GM18867 (cell line): ENCODE measurements around the gene COL6A1.
"Not testable (repeated sequence)": the region's sequence is repeated elsewhere in the genome, so short reads cannot be mapped to it uniquely, and the experiment has no call there.

Experiments used
- ATAC-seq: cut with Tn5 transposase; IDR thresholded peaks from one replicate; pipeline ENCODE4 v1.9.1; 2021; ENCODE audit warnings: mild to moderate bottlenecking, moderate library complexity; ENCODE audit not compliant: unreplicated experiment

COL6A1 gene

DNA sequence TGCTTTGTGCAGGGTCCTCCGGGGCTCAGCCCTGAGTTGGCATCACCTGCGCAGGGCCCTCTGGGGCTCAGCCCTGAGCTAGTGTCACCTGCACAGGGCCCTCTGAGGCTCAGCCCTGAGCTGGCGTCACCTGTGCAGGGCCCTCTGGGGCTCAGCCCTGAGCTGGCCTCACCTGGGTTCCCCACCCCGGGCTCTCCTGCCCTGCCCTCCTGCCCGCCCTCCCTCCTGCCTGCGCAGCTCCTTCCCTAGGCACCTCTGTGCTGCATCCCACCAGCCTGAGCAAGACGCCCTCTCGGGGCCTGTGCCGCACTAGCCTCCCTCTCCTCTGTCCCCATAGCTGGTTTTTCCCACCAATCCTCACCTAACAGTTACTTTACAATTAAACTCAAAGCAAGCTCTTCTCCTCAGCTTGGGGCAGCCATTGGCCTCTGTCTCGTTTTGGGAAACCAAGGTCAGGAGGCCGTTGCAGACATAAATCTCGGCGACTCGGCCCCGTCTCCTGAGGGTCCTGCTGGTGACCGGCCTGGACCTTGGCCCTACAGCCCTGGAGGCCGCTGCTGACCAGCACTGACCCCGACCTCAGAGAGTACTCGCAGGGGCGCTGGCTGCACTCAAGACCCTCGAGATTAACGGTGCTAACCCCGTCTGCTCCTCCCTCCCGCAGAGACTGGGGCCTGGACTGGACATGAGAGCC lies 22.7 kb downstream of the COL6A1 start:
- ATAC-seq: no peak

GRCh38 chr21:46005081-46005480 lies 23.5 kb downstream of the COL6A1 start:
- no peak for ATAC-seq

GRCh38 chr21:46005481-46005881 lies 23.9 kb downstream of the COL6A1 start:
- no peak for ATAC-seq

- not testable (repeated sequence) for ATAC-seq
Observed at GRCh38 chr21:46005894-46006546, 24.4 kb downstream of the COL6A1 start.

GRCh38 chr21:46006547-46007491 lies 25.2 kb downstream of the COL6A1 start:
- no peak for ATAC-seq

DNA sequence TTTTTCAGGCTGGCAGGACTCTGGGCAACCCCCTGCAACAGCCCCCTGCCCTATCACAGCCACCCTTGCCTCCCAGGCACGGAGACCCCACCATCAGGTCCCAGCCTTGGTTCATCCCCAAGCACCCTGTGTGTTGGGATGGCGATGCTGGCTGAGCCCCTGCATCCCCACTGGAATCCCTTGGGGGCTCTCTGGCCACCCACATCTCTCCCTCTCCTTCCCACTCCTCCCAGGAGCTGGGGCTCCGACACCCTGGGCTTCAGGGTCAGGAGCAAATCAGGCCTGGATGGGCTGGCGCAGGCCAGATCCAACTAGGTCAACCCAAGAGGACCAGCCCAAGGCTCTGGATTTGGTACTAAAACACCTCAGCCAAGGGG lies 25.9 kb downstream of the COL6A1 start:
- no peak for ATAC-seq

DNA sequence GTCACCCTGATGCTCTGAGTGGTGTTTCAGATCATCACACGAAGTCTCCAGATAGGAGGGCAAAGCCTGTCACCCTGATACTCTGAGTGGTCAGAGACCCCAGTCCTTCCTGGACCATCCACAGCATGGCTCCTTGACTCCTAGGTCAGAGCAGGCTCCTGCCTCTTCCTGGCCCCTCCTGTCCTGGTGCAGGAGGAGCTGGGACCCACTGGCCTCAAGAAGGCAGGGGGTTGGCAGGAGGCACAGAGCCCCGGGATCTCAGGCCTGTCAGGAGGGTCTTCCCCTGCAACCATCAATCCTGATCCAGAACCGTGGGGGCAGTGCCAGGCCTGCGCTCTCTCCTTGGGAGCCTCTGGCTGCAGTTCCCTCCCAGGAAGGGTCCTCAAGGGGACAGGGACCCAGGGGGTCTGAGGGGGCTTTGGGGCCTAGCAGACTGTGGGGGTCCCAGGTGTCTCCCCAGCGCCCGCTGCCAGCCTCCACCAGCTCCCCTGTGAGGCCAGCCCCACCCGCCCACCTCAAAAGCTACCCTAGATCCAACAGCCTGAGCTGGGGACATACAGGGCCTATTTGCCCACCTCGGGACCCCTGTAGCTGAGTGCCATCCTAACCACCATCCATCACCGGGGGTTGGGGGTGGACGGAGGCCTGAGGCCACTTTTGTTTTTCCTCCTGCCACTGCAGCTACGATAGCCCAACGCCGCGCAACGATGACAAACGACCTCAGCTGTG lies 27.5 kb downstream of the COL6A1 start:
- no peak for ATAC-seq

DNA sequence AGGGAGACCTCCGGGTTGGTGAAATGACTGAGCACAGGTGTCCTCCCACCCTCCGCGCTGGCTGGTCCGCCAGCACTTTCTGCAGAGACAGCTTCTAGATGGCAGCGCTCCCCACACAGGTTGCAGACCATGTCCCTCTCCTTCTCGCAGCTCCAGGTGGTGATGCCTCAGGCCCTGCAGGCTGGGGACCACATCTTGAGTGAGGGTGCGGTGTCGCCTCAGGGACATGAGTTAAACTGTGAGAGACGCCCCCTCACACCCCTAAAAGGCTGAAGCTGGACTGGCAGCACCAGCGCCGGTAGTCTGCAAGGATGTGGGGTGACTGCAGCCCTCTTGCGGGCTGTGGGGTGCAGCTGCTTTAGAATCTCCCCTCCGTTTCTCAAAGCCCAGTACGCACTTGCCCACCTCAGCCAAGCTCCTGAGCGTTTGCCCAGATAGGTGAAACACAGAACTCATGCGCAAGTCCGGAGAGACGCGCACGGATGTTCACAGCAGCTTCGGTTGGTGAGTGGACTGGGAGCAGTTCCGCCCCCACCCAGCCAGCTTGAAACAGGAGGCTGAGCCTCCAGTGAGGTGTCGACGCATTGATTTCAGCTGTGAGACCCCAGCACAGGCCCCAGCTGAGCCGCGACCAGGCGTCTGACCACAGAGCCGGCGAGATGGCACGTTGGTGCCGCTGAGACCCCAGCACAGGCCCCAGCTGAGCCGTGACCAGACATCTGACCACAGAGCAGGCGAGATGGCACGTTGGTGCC lies 28.6 kb downstream of the COL6A1 start:
- ATAC-seq: no peak

DNA sequence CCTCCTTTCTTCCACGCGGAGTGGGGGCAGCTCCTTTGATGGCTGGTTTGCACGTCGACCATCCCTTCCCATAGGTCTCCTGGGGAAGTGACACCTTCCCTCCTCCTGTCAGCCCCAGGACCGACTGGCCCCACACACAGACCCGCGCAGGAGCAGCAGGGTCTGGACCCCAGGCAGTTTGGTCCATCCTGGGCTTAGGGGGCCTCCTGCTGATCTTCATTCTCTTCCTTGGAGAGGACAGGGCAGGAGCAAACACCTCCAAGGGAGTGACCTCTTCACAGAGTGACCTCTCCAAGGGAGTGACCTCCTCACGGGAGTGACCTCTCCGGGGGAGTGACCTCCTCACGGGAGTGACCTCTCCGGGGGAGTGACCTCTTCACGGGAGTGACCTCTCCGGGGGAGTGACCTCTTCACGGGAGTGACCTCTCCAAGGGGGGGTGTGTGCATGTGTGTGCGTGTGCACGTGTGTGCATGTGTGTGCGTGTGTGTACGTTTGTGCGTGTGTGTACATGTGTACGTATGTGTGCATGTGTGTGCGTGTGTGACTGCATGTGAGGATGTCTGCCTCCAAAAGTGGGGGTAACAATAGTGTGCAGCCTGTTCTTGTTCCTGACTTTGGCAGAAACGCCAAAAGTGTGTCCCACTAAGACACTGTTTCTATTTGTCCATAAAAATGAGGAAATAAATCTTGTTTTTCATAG lies 29.8 kb downstream of the COL6A1 start:
- no peak for ATAC-seq

GRCh38 chr21:46012154-46012553 lies 30.6 kb downstream of the COL6A1 start:
- ATAC-seq: no peak

- ATAC-seq: no peak
Observed at GRCh38 chr21:46014828-46015227, 33.3 kb downstream of the COL6A1 start.

DNA sequence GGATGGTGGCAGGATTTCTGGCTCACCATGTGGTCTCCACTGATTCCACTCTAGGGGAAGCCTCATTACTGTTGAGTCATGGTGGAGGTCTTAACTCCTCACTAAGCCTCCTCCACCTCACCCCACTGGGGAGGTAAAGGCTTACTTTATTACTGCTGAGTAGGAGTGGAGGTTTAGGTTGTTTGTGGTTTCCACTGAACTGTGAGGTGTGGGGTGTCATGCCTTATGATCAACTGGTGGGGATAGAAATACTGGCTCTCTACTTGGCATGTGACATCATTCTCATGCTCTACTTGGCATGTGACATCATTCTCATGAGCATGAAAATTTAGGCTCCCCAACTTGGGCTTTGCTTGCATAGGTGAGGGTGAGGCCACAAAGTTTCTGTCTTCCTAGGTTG lies 35.6 kb downstream of the COL6A1 start:
- ATAC-seq: no peak

- no peak for ATAC-seq
Observed at GRCh38 chr21:46017695-46018094, 36.1 kb downstream of the COL6A1 start.

GRCh38 chr21:46018615-46019014 lies 37.0 kb downstream of the COL6A1 start:
- no peak for ATAC-seq

GRCh38 chr21:46020581-46020980 lies 39.0 kb downstream of the COL6A1 start:
- ATAC-seq: no peak

DNA sequence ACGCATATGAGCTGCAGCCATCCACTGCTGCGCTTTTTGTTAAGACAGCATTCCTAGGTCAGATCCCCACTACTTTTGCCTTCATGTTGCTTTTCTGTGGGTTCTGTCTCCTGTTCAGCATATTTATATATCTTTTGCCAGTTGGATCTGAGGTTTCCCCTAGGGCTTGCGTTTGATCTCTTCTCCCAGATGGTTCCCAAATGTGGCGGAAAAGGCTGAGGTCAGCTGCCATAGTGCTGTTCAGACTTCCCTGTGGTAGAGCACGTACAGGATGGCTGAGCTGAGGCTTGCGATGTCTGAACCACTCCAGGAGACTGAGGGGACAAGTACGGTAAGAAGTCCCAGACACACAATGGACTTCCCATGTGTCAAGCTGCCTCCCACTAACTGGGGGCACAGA lies 39.8 kb downstream of the COL6A1 start:
- no peak for ATAC-seq

GRCh38 chr21:46021978-46022544 lies 40.5 kb downstream of the COL6A1 start:
- ATAC-seq: no peak

DNA sequence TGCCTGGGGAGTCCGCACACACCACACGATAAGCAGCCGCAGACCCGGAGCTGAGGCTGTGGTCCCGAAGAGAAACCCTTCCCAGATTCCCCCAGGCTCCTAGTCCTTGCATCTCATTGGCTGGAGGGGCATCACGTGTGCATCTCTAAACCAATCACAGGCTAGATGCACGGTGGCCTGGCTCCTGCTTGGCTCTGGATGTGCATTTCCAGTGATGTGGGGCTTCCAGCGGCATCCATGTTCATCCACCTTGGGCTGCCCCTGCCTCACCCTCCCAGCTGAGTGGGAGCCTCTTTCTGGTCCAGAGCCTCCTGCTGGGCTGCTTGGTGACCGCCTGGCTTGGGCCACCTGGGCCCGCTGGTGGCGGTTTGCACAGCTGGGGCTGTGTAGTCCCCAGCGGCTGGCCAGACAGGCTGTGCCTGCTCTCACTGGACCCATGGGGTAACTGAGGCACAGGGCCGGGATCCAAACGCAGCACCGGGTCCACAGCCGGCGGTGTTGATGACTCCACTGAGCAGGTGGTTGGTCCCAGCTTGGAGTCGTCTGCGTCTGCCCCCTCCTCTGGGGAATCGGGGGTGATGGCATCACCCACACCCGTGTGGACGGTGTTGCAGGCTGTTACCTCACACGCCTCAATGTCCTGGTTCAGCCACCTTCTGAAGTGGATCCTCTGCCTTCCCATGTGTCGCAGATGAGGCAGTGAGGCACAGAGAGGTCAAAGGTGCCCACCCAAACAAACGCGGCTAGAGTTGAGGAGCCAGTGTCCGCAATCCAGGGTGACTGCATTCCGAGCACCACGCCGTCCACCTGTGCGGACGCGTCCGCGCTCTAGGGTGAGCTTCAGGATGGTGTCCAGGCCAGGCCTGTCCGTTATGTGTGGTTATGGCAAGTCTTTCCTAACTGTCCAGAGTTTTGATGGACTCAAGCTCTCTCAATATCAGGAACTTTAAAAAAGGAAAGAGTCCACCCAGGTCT lies 41.3 kb downstream of the COL6A1 start:
- ATAC-seq: no peak
